HG02571 (cell line): Measurements from ENCODE around the gene CDH5.

Experiments used
- ATAC-seq: cut with Tn5 transposase; IDR thresholded peaks from one replicate; pipeline ENCODE4 v1.9.1; 2021; ENCODE audit warnings: mild to moderate bottlenecking, moderate library complexity; ENCODE audit not compliant: unreplicated experiment

The CDH5 gene

GRCh38 chr16:66414891-66415290 is 48.4 kb downstream of the CDH5 start:
- no peak for ATAC-seq

DNA sequence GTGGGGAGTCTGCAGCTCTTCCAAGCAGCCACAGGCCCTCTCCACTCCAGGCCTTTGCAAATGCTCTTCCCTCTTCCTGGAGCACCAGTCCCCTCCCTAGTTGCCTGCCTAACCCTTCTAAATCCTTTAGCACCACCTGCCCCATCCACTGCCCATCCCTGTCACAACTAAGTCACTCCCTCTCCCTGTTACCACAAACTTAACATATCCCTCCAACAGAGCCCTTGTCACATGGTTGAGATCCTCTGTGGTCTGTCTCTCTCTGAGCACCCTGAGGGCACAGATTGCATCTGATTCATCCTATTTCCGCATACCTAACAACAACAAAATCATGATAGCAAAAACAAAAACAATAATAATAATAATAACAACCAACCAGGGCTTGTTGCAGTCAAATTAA is 49.6 kb downstream of the CDH5 start:
- no peak for ATAC-seq

DNA sequence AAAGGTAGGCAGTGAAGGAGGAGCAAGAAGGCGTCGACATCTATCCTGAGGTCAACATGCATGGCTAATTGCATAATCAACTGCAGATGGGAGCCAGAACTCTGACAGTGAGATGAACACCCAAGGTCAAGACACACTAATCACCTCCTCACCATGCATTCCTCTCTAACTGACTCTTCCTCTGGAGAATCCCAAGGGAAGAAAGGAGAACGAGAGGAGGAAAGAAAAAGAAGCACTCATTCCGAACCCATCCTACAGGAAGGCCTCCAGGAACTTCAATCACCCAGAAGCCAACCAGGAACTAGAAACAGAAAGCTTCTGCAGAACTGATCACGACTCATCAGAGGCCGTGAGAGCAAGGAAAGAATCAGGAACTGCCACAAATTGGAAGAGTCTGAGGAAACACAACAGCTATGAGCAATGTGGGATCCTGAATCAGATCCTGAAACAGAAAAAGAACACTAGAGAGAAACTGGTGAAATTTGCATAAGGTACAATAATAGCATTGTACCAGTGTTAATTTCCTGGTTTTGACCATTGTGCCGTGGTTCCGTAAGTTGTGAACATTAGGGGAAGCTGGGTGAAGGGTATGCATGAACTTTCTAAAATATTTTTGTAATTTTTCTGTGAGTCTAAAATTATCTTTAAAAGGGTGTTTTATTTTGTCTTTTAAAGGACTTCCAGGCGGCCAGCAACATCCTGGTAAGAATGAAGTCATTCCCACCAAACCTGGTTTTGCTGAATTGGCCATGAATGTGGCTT is 50.6 kb downstream of the CDH5 start:
- ATAC-seq = no peak

- ATAC-seq = no peak
These were observed 51.9 kb downstream of the CDH5 start for GRCh38 chr16:66418165-66418962.

GRCh38 chr16:66419527-66419926 is 53.0 kb downstream of the CDH5 start:
- no peak for ATAC-seq

DNA sequence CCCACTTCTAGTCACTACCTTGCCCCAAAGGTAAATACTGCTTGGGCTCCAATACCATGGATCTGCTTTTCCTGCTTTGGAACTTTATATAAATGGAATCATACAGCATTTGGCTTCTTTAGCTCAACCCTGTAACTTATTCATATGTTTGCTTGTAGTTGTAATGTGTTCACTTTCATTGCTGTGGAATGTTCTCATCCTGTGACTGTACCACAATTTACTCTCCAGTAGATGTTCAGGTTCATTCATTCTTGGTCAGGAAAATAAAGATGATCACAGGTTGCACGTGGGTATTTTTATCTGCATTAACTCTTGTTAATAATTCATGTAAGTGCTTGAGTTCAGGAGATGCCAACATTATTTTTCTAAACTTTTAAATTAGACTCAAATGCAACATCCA is 53.9 kb downstream of the CDH5 start:
- ATAC-seq = no peak

DNA sequence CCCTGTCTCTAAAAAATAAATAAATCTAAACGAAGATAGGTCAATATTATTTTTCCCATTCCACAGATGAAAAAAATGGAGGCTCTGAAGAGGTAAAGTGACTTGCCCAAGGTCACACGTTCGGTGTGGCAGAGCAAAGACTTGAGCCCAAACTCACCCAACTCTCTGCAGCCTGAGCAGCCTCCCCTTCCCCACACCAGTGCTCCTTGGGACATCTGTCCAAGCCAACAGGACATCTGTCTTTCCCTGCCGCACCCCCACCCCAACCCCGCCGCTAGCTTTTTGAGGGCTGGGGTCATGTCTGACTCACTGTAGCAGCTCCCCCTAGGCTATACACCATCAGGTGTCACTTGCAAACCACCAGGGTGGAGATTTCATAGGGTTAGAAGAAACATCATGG is 55.4 kb downstream of the CDH5 start:
- ATAC-seq = no peak

DNA sequence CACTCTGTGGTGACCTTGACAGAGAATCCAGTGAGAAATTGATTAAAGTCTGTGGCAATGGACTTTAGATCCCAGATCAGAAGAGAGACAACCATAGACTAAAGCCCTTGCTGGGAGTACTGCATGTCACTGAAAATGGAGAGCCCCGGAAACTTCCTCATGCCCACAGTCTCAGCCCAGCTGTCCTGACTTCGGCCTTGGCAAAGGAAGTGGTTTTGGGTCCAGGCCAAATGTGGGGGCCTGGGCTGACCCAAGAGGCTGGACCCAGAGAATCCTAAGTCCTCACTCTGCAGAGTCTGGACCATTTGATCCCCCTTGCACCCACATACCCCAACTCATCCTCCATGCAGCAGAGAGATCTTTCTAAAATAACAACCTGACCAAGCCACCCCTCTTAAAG is 55.9 kb downstream of the CDH5 start:
- no peak for ATAC-seq

DNA sequence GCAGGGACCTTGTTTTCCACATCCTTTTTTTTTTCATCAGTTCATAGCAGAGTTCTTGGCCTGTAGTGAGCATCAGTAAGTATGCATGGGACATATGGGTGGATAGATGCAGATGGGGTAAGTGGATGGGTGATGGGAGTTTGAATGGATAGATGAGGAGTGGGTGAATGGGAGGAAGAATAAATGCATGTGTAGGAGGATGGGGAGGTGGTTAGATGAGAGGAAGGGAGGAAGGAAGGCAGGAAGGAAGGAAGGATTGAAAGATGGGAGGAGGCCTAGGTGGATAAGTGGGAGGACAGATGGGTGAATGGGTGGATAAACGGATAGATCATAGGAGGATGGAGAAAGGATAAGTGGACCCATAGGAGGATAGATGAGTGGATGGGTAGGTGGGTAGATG is 56.7 kb downstream of the CDH5 start:
- no peak for ATAC-seq

DNA sequence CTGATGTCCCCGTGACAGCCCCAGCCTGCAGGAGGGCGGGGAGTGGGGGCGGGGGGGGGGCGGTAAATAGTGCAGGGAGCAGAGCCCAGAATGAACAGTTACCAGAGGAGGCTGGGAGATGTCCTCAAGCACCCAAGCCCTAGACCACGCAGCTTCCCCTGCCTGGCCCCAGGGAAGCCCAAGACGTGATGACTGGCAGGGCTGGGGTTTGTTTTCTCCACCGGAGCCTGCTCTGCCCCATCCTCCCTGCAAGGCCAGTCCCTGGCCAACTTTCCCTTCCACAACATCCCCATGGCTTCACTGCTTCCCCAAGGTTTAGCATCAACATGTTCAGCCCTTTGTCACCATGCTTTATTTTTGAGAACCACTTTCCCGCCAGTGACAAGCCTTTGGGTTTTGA is 59.2 kb downstream of the CDH5 start:
- ATAC-seq = no peak

- no peak for ATAC-seq
These were observed 59.9 kb downstream of the CDH5 start for GRCh38 chr16:66426112-66427035.

- no peak for ATAC-seq
These were observed 60.8 kb downstream of the CDH5 start, which contains the start of gene BEAN1 for GRCh38 chr16:66427036-66427860. TSS of gene BEAN1 (plus strand) at chr16:66427295. CDS start at chr16:66437677, 10,382 bp downstream.

GRCh38 chr16:66427871-66428681 is 61.6 kb downstream of the CDH5 start:
- no peak for ATAC-seq

GRCh38 chr16:66428682-66429251 is 62.3 kb downstream of the CDH5 start:
- no peak for ATAC-seq

DNA sequence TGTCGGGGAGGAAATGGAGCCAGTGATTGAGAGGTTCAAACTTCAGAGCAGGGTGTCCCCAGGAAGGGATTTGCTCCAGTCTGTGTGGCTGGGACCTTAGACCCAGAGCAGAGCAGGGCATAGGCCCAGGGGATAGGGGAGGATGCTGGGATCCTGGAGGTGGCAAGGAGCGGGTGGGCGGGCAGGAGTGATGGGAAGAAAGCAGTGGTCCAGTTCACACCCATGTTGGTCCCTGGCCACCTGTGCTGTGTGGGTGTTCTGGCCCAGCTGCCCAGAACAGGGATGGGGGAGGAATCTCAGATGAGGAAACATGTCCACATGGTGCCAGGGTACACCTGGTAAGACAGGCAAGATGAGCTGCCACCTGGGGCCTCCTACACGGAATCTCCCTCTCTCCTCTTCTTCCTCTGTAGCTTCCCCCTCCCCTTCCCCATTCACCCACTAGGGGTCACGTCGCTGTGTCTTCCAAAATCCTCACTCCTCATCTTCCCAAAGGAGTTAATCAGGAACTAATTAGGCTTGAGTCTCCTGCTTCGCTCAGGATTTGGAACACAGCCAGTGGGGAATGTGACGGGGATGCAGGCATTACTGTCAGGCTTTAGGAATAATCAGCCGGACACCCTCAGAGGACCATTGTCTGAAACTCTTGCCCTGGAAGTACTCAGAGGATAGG is 62.9 kb downstream of the CDH5 start:
- no peak for ATAC-seq

DNA sequence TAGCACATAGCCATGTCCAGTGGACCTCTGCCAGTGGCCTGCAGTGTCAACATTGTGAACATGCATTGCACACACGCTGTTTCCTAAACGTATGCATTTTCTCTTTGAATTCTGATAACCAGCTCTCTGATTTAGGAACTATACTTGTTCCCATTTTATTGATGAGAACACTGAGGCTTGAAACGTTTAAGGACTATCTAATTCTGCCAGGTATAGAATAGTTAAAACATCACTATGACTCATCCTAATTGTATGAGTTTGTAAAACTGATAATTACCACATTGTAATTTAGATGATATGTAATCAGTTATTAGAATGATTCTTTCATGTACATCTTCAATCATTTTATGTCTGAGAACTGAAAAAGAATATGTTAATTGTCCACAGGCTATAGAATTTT is 63.7 kb downstream of the CDH5 start:
- no peak for ATAC-seq

DNA sequence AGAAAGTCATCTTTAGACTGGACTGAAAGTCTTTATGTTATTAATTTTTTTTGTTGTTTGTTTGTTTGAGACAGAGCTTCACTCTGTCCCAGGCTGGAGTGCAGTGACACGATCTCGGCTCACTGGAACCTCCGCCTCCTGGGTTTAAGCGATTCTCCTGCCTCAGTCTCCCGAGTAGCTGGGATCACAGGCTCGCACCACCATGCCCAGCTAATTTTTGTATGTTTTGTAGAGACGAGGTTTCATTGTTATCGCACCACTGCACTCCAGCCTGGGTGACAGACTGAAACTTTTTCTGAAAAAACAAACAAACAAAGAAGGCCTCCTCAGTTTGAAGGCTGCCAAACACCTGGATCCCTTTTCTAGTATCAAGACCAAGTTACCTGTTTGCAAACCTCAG is 65.3 kb downstream of the CDH5 start:
- no peak for ATAC-seq

DNA sequence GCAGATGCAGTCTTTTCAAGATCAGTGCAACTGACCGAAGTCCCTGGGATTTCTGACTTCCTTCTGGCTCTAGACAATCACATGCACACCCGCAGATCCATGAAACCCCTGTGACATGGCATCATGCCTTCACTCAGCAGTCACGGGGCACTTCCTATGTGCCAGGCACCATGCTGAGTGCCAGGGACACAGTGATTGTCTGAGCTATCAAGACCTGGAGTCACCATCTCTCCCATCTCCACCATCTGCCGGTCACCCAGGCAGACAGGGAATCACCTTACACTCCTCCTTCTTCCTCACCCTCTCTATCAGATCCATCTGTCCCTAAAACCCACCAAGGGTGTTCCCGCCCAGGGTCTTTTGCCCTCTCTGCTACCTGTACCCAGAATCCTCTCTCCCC is 65.9 kb downstream of the CDH5 start:
- no peak for ATAC-seq
